ENCODE data around the gene PPP1R3F.

PPP1R3F gene

DNA sequence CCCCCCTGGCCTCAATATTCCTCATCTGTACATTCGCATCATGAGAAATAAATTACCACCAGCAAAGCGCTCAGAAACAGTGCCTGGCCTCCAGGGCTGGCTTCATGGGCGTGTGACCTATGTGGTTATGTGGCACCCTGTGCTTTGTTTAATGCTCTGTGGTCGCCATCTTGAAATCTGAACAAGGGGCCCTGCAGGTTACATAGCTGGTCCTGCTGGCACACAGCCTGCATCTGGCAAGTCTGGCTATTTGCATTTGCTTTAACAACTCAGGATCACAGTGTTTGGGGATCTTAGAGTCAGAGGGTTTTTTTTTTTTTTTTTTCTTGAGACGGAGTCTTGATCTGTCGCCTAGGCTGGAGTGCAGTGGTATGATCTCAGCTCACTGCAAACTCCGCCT, 15.0 kb upstream of the PPP1R3F start:
- Histone ChIP-seq H3K4me3 (ENCODE audit: low read length) (no peak overlapping the region), H3K27me3 (replicated peaks; ENCODE audit: insufficient read depth, low read length) (no peaks in the 10 kb centered on the region), H3F3A (ENCODE audit: insufficient read depth, low read length) (no peaks in the 10 kb centered on the region), H3K4me2 (ENCODE audit: low read depth, low read length) (no peak overlapping the region), H3K9me3 (replicated peaks; ENCODE audit: insufficient read depth, low read length) (no peaks in the 10 kb centered on the region), H3K9ac (ENCODE audit: low read length) (no peak overlapping the region), H3K4me1 (ENCODE audit: low read length) (no peaks in the 10 kb centered on the region), H3K36me3 (replicated peaks; ENCODE audit: insufficient read depth, low read length) (no peaks in the 10 kb centered on the region), H3K79me2 (ENCODE audit: low read length) (no peaks in the 10 kb centered on the region), H3K9me2 (replicated peaks; ENCODE audit: insufficient read depth, low read length) (no peaks in the 10 kb centered on the region), H2AFZ (ENCODE audit: low read length) (no peak overlapping the region), H3K27ac (ENCODE audit: low read length) (no peak overlapping the region), H4K20me1 (ENCODE audit: insufficient read depth, low read length) (no peaks in the 10 kb centered on the region)
- no peak for DNase-seq
- no peak for TF ChIP-seq CTCF (IDR thresholded peaks at IDR 0.05; ENCODE audit: low read length)
- no peak for TF ChIP-seq EZH2phosphoT487 (IDR thresholded peaks at IDR 0.05; ENCODE audit: low read length)
- no peak for TF ChIP-seq EZH2 (optimal IDR thresholded peaks at IDR 0.05; ENCODE audit: low read depth, low read length)

GRCh38 chrX:49256268-49256995, 13.2 kb upstream of the PPP1R3F start:
- Histone ChIP-seq H3K4me3 (ENCODE audit: low read length) (no peak overlapping the region), H3K79me2 (ENCODE audit: low read length) (no peaks in the 10 kb centered on the region), H3K27me3 (replicated peaks; ENCODE audit: insufficient read depth, low read length) (no peaks in the 10 kb centered on the region), H3K9ac (ENCODE audit: low read length) (no peak overlapping the region), H3K9me3 (replicated peaks; ENCODE audit: insufficient read depth, low read length) (no peaks in the 10 kb centered on the region), H3K4me2 (ENCODE audit: low read depth, low read length) (no peak overlapping the region), H2AFZ (ENCODE audit: low read length) (no peak overlapping the region), H3F3A (ENCODE audit: insufficient read depth, low read length) (no peaks in the 10 kb centered on the region), H3K9me2 (replicated peaks; ENCODE audit: insufficient read depth, low read length) (no peaks in the 10 kb centered on the region), H3K27ac (ENCODE audit: low read length) (no peak overlapping the region), H4K20me1 (ENCODE audit: insufficient read depth, low read length) (no peaks in the 10 kb centered on the region), H3K36me3 (replicated peaks; ENCODE audit: insufficient read depth, low read length) (no peaks in the 10 kb centered on the region), H3K4me1 (ENCODE audit: low read length) (no peaks in the 10 kb centered on the region)
- no peak for DNase-seq
- no peak for TF ChIP-seq CTCF (IDR thresholded peaks at IDR 0.05; ENCODE audit: low read length)
- TF ChIP-seq EZH2 (optimal IDR thresholded peaks at IDR 0.05; ENCODE audit: low read depth, low read length) = no peak
- TF ChIP-seq EZH2phosphoT487 (IDR thresholded peaks at IDR 0.05; ENCODE audit: low read length) = no peak

GRCh38 chrX:49257074-49257790, 12.4 kb upstream of the PPP1R3F start:
- H3K79me2 ChIP-seq (ENCODE audit: low read length) = no peaks in the 10 kb centered on the region

More at GRCh38 chrX:49257074-49257790, 12.4 kb upstream of the PPP1R3F start:
- Histone ChIP-seq H4K20me1 (ENCODE audit: insufficient read depth, low read length) (no peaks in the 10 kb centered on the region), H3K4me2 (ENCODE audit: low read depth, low read length) (no peak overlapping the region), H3K9ac (ENCODE audit: low read length) (no peak overlapping the region), H3K4me1 (ENCODE audit: low read length) (no peaks in the 10 kb centered on the region), H3K9me2 (replicated peaks; ENCODE audit: insufficient read depth, low read length) (no peaks in the 10 kb centered on the region), H3F3A (ENCODE audit: insufficient read depth, low read length) (no peaks in the 10 kb centered on the region), H3K27me3 (replicated peaks; ENCODE audit: insufficient read depth, low read length) (no peaks in the 10 kb centered on the region), H3K9me3 (replicated peaks; ENCODE audit: insufficient read depth, low read length) (no peaks in the 10 kb centered on the region), H3K36me3 (replicated peaks; ENCODE audit: insufficient read depth, low read length) (no peaks in the 10 kb centered on the region), H2AFZ (ENCODE audit: low read length) (no peak overlapping the region), H3K4me3 (ENCODE audit: low read length) (no peak overlapping the region), H3K27ac (ENCODE audit: low read length) (no peak overlapping the region)
- no peak for DNase-seq
- TF ChIP-seq EZH2phosphoT487 (IDR thresholded peaks at IDR 0.05; ENCODE audit: low read length) = no peak
- TF ChIP-seq CTCF (IDR thresholded peaks at IDR 0.05; ENCODE audit: low read length) = no peak
- TF ChIP-seq EZH2 (optimal IDR thresholded peaks at IDR 0.05; ENCODE audit: low read depth, low read length) = no peak
